Activated CD8-positive, alpha-beta memory T cell treated with anti-CD3 and anti-CD28 coated beads for 1 hour (primary cell): ENCODE measurements around the gene USP37.

Experiments
- DNase-seq, 2 donors: peaks; one replicate each; pipeline ENCODE4 v3.0.0-alpha.2; 2020; ENCODE audit warnings: low read depth in 1 of 2; ENCODE audit errors: extremely low read depth in 1 of 2

USP37 gene

GRCh38 chr2:218404351-218405085, 163.6 kb downstream of the USP37 start:
- DNase-seq, result no peak

GRCh38 chr2:218403810-218404209, 164.3 kb downstream of the USP37 start:
- DNase-seq, result no peak

GRCh38 chr2:218402911-218403411, 165.2 kb downstream of the USP37 start:
- DNase-seq, result no peak

- no peak for DNase-seq
These were observed 165.7 kb downstream of the USP37 start for GRCh38 chr2:218402491-218402901.

- no peak for DNase-seq
These were observed 166.3 kb downstream of the USP37 start for GRCh38 chr2:218401890-218402289.

GRCh38 chr2:218400930-218401881, 166.9 kb downstream of the USP37 start:
- DNase-seq, result no peak
